Astrocyte of the cerebellum (primary cell): ENCODE data around the gene PCNX3.

Source experiments
- DNase-seq: peaks from one replicate; pipeline ENCODE4 v3.0.0-alpha.2; 2011; ENCODE audit warnings: low read depth
- H3K4me3 ChIP-seq: 2 replicates; pipeline ENCODE4 v1.5.1; 2011; ENCODE audit warnings: mild to moderate bottlenecking, low read depth, low read length, moderate library complexity
- CTCF ChIP-seq: IDR thresholded peaks from 2 replicates; pipeline ENCODE4 v1.5.1; 2012; ENCODE audit warnings: low read length, low read depth, moderate library complexity, mild to moderate bottlenecking; ENCODE audit errors: missing control alignments
- in situ Hi-C: cut with HindIII; loops from 2 replicates; pipeline ENCODE4 v1.10.0; 2017; ENCODE audit warnings: low sequenced_read_pairs

Gene PCNX3

GRCh38 chr11:65615229-65615949 lies at the start of gene PCNX3:
Gene PCNX3, plus strand, starts transcription at chr11:65615776. Its CDS starts 536 bp downstream, at chr11:65616312.
- TF ChIP-seq CTCF, result no peak
- H3K4me3 ChIP-seq, result peak within 1 kb of the TSS; percentile 87
- in situ Hi-C loops, result no loop called here
- DNase-seq, result peak; percentile 100

- no peak for DNase-seq
- peak overlapping the region; percentile 91 for H3K4me3 ChIP-seq
- no peak for TF ChIP-seq CTCF
- in situ Hi-C loops, result no loop called here
Observed at GRCh38 chr11:65569164-65569972, 46.2 kb upstream of the PCNX3 start.

- in situ Hi-C loops, result no loop called here
- H3K4me3 ChIP-seq, result peak within 1 kb of the TSS; percentile 91
- peak; percentile 24 for TF ChIP-seq CTCF
- DNase-seq, result peak; percentile 91
Observed at GRCh38 chr11:65569973-65570918, 45.3 kb upstream of the PCNX3 start, which contains the start of gene ZNRD2. Gene ZNRD2, plus strand, starts transcription at chr11:65570477. Its CDS starts 15 bp downstream, at chr11:65570492.

- in situ Hi-C loops, result no loop called here
- TF ChIP-seq CTCF, result no peak
- H3K4me3 ChIP-seq, result peak overlapping the region; percentile 91
- DNase-seq, result no peak
Observed at GRCh38 chr11:65571420-65571819, 44.2 kb upstream of the PCNX3 start.

- H3K4me3 ChIP-seq, result peak overlapping the region; percentile 91
- in situ Hi-C loops, result no loop called here
- TF ChIP-seq CTCF, result peak; percentile 63
- no peak for DNase-seq
Observed at GRCh38 chr11:65571940-65572339, 43.6 kb upstream of the PCNX3 start.

GRCh38 chr11:65572356-65573051 lies 43.1 kb upstream of the PCNX3 start, which contains the start of gene FAM89B:
Gene FAM89B, plus strand, starts transcription at chr11:65572538. Its CDS starts 132 bp downstream, at chr11:65572670.
- peak within 1 kb of the TSS; percentile 91 for H3K4me3 ChIP-seq
- DNase-seq, result peak; percentile 66
- in situ Hi-C loops, result no loop called here
- TF ChIP-seq CTCF, result no peak
